WTC11 (cell line): ENCODE results near the gene EPS8L2. TPM values are rescaled to one million over a fixed set of nuclear protein-coding genes. Genes with fewer than 3 reads are reported as not detected.

Source experiments
- ATAC-seq: fragments of 200-7000 bp; cut with Tn5 transposase; 2 replicates; pipeline ENCODE4 v1.10.0; 2021; ENCODE audit warnings: mild to moderate bottlenecking, moderate library complexity
- CTCF ChIA-PET: fragments of 300-600 bp; sonication (Branson Sonifier 250); formaldehyde crosslinking; loops from one replicate; lab custom pipeline; 2021; ENCODE audit warnings: antibody characterized with exemption; lab: Charles Lee
- POLR2A ChIA-PET: fragments of 350-600 bp; sonication (Branson Sonifier 250); formaldehyde crosslinking; loops from one replicate; lab custom pipeline; 2021; ENCODE audit warnings: antibody characterized with exemption; lab: Charles Lee
- DNase-seq: peaks from one replicate; pipeline ENCODE4 v3.0.0; 2021; ENCODE audit warnings: low spot score
- H3K27ac Mint-ChIP-seq: 2 replicates; pipeline ENCODE4 v1.8.0; 2021; ENCODE audit warnings: mixed read lengths
- H3K27me3 Mint-ChIP-seq: 2 replicates; pipeline ENCODE4 v1.8.0; 2021; ENCODE audit warnings: low read depth, mild to moderate bottlenecking, moderate library complexity, mixed read lengths
- H3K36me3 Mint-ChIP-seq: 2 replicates; pipeline ENCODE4 v1.8.0; 2021; ENCODE audit warnings: mixed read lengths
- H3K4me1 Mint-ChIP-seq: 2 replicates; pipeline ENCODE4 v1.8.0; 2022; ENCODE audit warnings: mixed read lengths
- H3K4me3 Mint-ChIP-seq: 2 replicates; pipeline ENCODE4 v1.8.0; 2021; ENCODE audit warnings: mild to moderate bottlenecking, moderate library complexity, mixed read lengths
- H3K9me3 Mint-ChIP-seq: 2 replicates; pipeline ENCODE4 v1.8.0; 2021; ENCODE audit warnings: mixed read lengths
- CREM ChIP-seq: sonication (generic); formaldehyde crosslinking; IDR thresholded peaks from 2 replicates; pipeline ENCODE4 v1.8.1; 2022; ENCODE audit warnings: mild to moderate bottlenecking, missing genetic modification reagents, moderate library complexity
- E2F5 ChIP-seq: sonication (generic); formaldehyde crosslinking; IDR thresholded peaks from 2 replicates; pipeline ENCODE4 v1.8.1; 2022; ENCODE audit warnings: mild to moderate bottlenecking, moderate library complexity, missing genetic modification reagents
- FOXJ3 ChIP-seq: sonication (generic); formaldehyde crosslinking; IDR thresholded peaks from 2 replicates; pipeline ENCODE4 v1.9.0; 2021; ENCODE audit warnings: missing genetic modification reagents, mild to moderate bottlenecking, borderline replicate concordance
- IRF2 ChIP-seq: sonication (generic); formaldehyde crosslinking; IDR thresholded peaks from 2 replicates; pipeline ENCODE4 v1.8.0; 2022; ENCODE audit warnings: low read depth, missing genetic modification reagents, borderline replicate concordance
- JUN ChIP-seq: sonication (generic); formaldehyde crosslinking; IDR thresholded peaks from 2 replicates; pipeline ENCODE4 v1.8.0; 2023; ENCODE audit warnings: mild to moderate bottlenecking, missing genetic modification reagents
- MAX ChIP-seq: sonication (generic); formaldehyde crosslinking; IDR thresholded peaks from 2 replicates; pipeline ENCODE4 v1.8.0; 2022; ENCODE audit warnings: mild to moderate bottlenecking, missing genetic modification reagents
- MXD4 ChIP-seq: fragments of 250-450 bp; sonication (Bioruptor Pico); IDR thresholded peaks from 2 replicates; pipeline ENCODE4 v1.8.0; 2021; ENCODE audit warnings: mild to moderate bottlenecking, moderate library complexity, borderline replicate concordance
- OVOL2 ChIP-seq: fragments of 250-450 bp; sonication (Bioruptor Pico); IDR thresholded peaks from 2 replicates; pipeline ENCODE4 v1.9.0; 2021; ENCODE audit warnings: mild to moderate bottlenecking, borderline replicate concordance
- PRDM15 ChIP-seq: sonication (generic); formaldehyde crosslinking; IDR thresholded peaks from 2 replicates; pipeline ENCODE4 v1.8.0; 2022; ENCODE audit warnings: missing genetic modification reagents
- PRRX2 ChIP-seq: fragments of 250-450 bp; sonication (Bioruptor Pico); IDR thresholded peaks from 2 replicates; pipeline ENCODE4 v1.8.0; 2021; ENCODE audit warnings: mild to moderate bottlenecking
- RORB ChIP-seq: fragments of 250-450 bp; sonication (Bioruptor Pico); IDR thresholded peaks from 2 replicates; pipeline ENCODE4 v1.9.0; 2021; ENCODE audit warnings: mild to moderate bottlenecking
- TEAD4 ChIP-seq: sonication (generic); formaldehyde crosslinking; IDR thresholded peaks from 2 replicates; pipeline ENCODE4 v1.8.0; 2022; ENCODE audit warnings: mild to moderate bottlenecking, missing genetic modification reagents
- ZNF138 ChIP-seq: sonication (generic); formaldehyde crosslinking; conservative IDR thresholded peaks from 2 replicates; pipeline ENCODE4 v1.8.1; 2022; ENCODE audit warnings: mild to moderate bottlenecking, moderate library complexity, missing genetic modification reagents
- ZNF232 ChIP-seq: sonication (generic); formaldehyde crosslinking; IDR thresholded peaks from 2 replicates; pipeline ENCODE4 v1.8.0; 2022; ENCODE audit warnings: mild to moderate bottlenecking, missing genetic modification reagents
- ZNF416 ChIP-seq: fragments of 250-450 bp; sonication (Bioruptor Pico); IDR thresholded peaks from 2 replicates; pipeline ENCODE4 v1.9.0; 2021; ENCODE audit warnings: mild to moderate bottlenecking, inconsistent platforms
- total RNA-seq: library from RNA; stranded (reverse); gene quantifications from 3 replicates; pipeline ENCODE4 v1.2.3, GENCODE V29; 2021
- TF ChIP-seq, protein P1 (sequence below): sonication (generic); formaldehyde crosslinking; IDR thresholded peaks from 2 replicates; pipeline ENCODE4 v1.8.1; 2023; ENCODE audit warnings: mild to moderate bottlenecking, moderate library complexity, missing genetic modification reagents
- TF ChIP-seq, protein P2 (sequence below): fragments of 250-450 bp; sonication (Bioruptor Pico); IDR thresholded peaks from 2 replicates; pipeline ENCODE4 v1.9.0; 2021; ENCODE audit warnings: mild to moderate bottlenecking
- TF ChIP-seq, protein P3 (sequence below): sonication (generic); formaldehyde crosslinking; IDR thresholded peaks from 2 replicates; pipeline ENCODE4 v1.8.1; 2023; ENCODE audit warnings: mild to moderate bottlenecking, missing genetic modification reagents, moderate library complexity
- TF ChIP-seq, protein P4 (sequence below): sonication (generic); formaldehyde crosslinking; IDR thresholded peaks from 2 replicates; pipeline ENCODE4 v1.8.0; 2023; ENCODE audit warnings: missing genetic modification reagents, mild to moderate bottlenecking, borderline replicate concordance

The EPS8L2 gene
- total RNA-seq, 1 experiment from 2014 or later, result 51.6 TPM

DNA sequence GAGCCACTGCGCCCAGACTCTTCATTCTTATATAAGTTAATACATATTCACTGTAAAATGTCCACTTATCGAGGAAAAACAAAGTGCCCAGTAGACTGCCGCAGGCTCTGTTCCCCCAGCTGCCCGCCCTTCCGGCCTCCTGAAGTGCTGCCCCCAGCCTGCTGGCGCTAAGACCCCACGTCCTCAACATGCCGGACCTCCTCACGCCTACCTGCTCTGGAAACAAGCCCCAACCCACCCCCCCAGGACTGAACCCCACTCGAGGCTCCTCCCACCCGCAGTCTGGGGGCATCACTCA is 70.2 kb downstream of the EPS8L2 start (continued):
- no peak for TF ChIP-seq PRDM15 (CRISPR knock-in tag)
- TF ChIP-seq E2F5 (CRISPR knock-in tag), result no peak

DNA sequence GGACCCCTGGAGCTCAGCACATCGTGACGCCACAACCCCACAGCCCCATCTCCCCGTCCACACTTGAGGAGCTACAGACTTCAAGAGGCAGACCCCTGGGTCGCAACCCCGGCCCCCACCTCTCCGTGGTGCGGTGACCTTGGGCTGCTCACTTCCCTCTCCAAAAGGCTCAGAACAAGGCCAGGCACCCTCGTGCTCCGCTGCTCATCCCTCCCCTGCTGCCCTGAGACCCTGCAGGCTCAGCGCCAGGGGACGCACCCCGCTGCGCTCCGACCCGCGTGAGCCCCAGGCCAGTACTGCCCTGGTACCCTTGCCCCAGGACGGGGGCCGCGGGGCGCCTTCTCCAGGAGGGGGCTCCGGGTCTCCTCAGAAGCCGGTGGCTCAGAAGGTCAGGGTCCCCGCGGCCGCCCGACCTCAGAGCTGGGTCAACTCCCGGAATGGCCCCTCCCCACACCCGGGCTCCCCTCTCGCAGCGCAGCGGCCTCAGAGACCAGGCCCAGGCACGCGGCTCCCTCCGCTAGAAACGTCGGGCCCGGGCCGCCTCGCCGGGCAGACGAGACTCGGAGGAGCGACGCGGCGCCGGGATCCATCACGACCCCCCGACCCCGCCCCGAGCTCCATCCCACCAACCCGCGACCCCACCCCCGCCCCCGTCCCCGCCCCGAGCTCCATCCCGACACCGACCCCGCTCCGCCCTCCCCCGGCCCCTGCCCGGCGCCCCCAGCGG is 70.7 kb downstream of the EPS8L2 start:
- Mint-ChIP-seq H3K4me3 (peak overlapping the region; percentile 88), H3K4me1 (peaks cover 23% of the 10 kb centered on the region), H3K36me3 (peaks cover 9% of the 10 kb centered on the region; the same call in 1 of the 2 replicates), H3K27me3 (no peaks in the 10 kb centered on the region), H3K27ac (peak overlapping the region; percentile 83), H3K9me3 (no peaks in the 10 kb centered on the region)
- ChIA-PET CTCF (interaction anchor here (0.7 to 2.3 kb wide), 15 partner anchors 10 to 168 kb away, joined by 3 to 12 read pairs (median 4); partner anchors contain the start of genes CEND1, PNPLA2, TALDO1 and TMEM80), POLR2A (interaction anchor here (0.6 to 2.3 kb wide), 8 partner anchors 13 to 212 kb away, joined by 3 to 10 read pairs (median 4); partner anchors contain the start of genes PIDD1 and TALDO1)
- ATAC-seq (peak; percentile 59), DNase-seq (peak; percentile 73)
- TF ChIP-seq, protein P1, sequence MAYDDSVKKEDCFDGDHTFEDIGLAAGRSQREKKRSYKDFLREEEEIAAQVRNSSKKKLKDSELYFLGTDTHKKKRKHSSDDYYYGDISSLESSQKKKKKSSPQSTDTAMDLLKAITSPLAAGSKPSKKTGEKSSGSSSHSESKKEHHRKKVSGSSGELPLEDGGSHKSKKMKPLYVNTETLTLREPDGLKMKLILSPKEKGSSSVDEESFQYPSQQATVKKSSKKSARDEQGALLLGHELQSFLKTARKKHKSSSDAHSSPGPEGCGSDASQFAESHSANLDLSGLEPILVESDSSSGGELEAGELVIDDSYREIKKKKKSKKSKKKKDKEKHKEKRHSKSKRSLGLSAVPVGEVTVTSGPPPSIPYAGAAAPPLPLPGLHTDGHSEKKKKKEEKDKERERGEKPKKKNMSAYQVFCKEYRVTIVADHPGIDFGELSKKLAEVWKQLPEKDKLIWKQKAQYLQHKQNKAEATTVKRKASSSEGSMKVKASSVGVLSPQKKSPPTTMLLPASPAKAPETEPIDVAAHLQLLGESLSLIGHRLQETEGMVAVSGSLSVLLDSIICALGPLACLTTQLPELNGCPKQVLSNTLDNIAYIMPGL (CRISPR knock-in tag), result 0 out of 2 replicates have a peak, but pooled peaks have one; percentile 6
- no peak for TF ChIP-seq CREM (CRISPR knock-in tag)
- TF ChIP-seq E2F5 (CRISPR knock-in tag), result no peak
- TF ChIP-seq TEAD4 (CRISPR knock-in tag), result no peak
- no peak for TF ChIP-seq ZNF232 (CRISPR knock-in tag)
- no peak for TF ChIP-seq RORB (CRISPR knock-in tag)
- TF ChIP-seq MAX, result peak; percentile 55; the same call in 1 of the 2 replicates
- TF ChIP-seq JUN (CRISPR knock-in tag), result 0 out of 2 replicates have a peak, but pooled peaks have one; percentile 65
- TF ChIP-seq, protein P2, sequence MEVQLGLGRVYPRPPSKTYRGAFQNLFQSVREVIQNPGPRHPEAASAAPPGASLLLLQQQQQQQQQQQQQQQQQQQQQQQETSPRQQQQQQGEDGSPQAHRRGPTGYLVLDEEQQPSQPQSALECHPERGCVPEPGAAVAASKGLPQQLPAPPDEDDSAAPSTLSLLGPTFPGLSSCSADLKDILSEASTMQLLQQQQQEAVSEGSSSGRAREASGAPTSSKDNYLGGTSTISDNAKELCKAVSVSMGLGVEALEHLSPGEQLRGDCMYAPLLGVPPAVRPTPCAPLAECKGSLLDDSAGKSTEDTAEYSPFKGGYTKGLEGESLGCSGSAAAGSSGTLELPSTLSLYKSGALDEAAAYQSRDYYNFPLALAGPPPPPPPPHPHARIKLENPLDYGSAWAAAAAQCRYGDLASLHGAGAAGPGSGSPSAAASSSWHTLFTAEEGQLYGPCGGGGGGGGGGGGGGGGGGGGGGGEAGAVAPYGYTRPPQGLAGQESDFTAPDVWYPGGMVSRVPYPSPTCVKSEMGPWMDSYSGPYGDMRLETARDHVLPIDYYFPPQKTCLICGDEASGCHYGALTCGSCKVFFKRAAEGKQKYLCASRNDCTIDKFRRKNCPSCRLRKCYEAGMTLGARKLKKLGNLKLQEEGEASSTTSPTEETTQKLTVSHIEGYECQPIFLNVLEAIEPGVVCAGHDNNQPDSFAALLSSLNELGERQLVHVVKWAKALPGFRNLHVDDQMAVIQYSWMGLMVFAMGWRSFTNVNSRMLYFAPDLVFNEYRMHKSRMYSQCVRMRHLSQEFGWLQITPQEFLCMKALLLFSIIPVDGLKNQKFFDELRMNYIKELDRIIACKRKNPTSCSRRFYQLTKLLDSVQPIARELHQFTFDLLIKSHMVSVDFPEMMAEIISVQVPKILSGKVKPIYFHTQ (CRISPR knock-in tag), result no peak
- TF ChIP-seq, protein P3, sequence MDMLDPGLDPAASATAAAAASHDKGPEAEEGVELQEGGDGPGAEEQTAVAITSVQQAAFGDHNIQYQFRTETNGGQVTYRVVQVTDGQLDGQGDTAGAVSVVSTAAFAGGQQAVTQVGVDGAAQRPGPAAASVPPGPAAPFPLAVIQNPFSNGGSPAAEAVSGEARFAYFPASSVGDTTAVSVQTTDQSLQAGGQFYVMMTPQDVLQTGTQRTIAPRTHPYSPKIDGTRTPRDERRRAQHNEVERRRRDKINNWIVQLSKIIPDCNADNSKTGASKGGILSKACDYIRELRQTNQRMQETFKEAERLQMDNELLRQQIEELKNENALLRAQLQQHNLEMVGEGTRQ, result no peak
- TF ChIP-seq ZNF138 (CRISPR knock-in tag), result no peak
- no peak for TF ChIP-seq OVOL2 (CRISPR knock-in tag)
- TF ChIP-seq FOXJ3 (CRISPR knock-in tag), result no peak
- TF ChIP-seq PRRX2 (CRISPR knock-in tag), result no peak
- TF ChIP-seq, protein P4, sequence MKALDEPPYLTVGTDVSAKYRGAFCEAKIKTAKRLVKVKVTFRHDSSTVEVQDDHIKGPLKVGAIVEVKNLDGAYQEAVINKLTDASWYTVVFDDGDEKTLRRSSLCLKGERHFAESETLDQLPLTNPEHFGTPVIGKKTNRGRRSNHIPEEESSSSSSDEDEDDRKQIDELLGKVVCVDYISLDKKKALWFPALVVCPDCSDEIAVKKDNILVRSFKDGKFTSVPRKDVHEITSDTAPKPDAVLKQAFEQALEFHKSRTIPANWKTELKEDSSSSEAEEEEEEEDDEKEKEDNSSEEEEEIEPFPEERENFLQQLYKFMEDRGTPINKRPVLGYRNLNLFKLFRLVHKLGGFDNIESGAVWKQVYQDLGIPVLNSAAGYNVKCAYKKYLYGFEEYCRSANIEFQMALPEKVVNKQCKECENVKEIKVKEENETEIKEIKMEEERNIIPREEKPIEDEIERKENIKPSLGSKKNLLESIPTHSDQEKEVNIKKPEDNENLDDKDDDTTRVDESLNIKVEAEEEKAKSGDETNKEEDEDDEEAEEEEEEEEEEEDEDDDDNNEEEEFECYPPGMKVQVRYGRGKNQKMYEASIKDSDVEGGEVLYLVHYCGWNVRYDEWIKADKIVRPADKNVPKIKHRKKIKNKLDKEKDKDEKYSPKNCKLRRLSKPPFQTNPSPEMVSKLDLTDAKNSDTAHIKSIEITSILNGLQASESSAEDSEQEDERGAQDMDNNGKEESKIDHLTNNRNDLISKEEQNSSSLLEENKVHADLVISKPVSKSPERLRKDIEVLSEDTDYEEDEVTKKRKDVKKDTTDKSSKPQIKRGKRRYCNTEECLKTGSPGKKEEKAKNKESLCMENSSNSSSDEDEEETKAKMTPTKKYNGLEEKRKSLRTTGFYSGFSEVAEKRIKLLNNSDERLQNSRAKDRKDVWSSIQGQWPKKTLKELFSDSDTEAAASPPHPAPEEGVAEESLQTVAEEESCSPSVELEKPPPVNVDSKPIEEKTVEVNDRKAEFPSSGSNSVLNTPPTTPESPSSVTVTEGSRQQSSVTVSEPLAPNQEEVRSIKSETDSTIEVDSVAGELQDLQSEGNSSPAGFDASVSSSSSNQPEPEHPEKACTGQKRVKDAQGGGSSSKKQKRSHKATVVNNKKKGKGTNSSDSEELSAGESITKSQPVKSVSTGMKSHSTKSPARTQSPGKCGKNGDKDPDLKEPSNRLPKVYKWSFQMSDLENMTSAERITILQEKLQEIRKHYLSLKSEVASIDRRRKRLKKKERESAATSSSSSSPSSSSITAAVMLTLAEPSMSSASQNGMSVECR (CRISPR knock-in tag), result peak; percentile 49; the same call in 1 of the 2 replicates
- TF ChIP-seq IRF2 (CRISPR knock-in tag), result no peak
- no peak for TF ChIP-seq ZNF416 (CRISPR knock-in tag)
- no peak for TF ChIP-seq MXD4 (CRISPR knock-in tag)
